ENCODE data around the gene DPYSL4. TPM values are rescaled to one million over a fixed set of nuclear protein-coding genes. Genes with fewer than 3 reads are reported as not detected.

DPYSL4 gene
- total and polyA plus RNA-seq, 3 experiments from 2014 or later = 3.2 to 3.3 TPM; not detected in 1

GRCh38 chr10:132206806-132207535 is 20.2 kb downstream of the DPYSL4 start:
- POLR2A ChIA-PET = no interaction called here
- no peaks in the 10 kb centered on the region for H3K4me1 Mint-ChIP-seq
- no peaks in the 10 kb centered on the region for H3K9me3 Mint-ChIP-seq
- H3K27me3 Mint-ChIP-seq = no peaks in the 10 kb centered on the region
- no peak overlapping the region for H3K4me3 ChIP-seq (ENCODE audit: low read length)
- no peak overlapping the region for H3K27ac Mint-ChIP-seq
- no peak overlapping the region for H3K4me3 Mint-ChIP-seq
- H3K36me3 Mint-ChIP-seq = peaks cover 0 to under 1% (median under 1%) of the 10 kb centered on the region in 3 donors
- no peaks in the 10 kb centered on the region for H3K9me3 ChIP-seq (ENCODE audit: low read length)
- H3K36me3 ChIP-seq (ENCODE audit: insufficient read depth, low read length) = no peaks in the 10 kb centered on the region
- DNase-seq = no peak
- H3K4me1 ChIP-seq (ENCODE audit: insufficient read depth, low read length) = no peaks in the 10 kb centered on the region
- H3K27ac ChIP-seq (ENCODE audit: low read depth, low read length) = no peak overlapping the region
- CTCF ChIA-PET = no interaction called here
- H3K27me3 ChIP-seq (ENCODE audit: insufficient read depth, low read length, poor library complexity, severe bottlenecking) = no peaks in the 10 kb centered on the region

- Histone ChIP-seq H3K27me3 (ENCODE audit: insufficient read depth, low read length, poor library complexity, severe bottlenecking) (no peaks in the 10 kb centered on the region), H3K27ac (ENCODE audit: low read depth, low read length) (no peak overlapping the region), H3K36me3 (ENCODE audit: insufficient read depth, low read length) (no peaks in the 10 kb centered on the region), H3K4me1 (ENCODE audit: insufficient read depth, low read length) (no peaks in the 10 kb centered on the region), H3K9me3 (ENCODE audit: low read length) (no peaks in the 10 kb centered on the region), H3K4me3 (ENCODE audit: low read length) (no peak overlapping the region)
- ChIA-PET POLR2A (no interaction called here), CTCF (no interaction called here)
- peaks cover 0 to 6% (median 3%) of the 10 kb centered on the region in 3 donors for H3K36me3 Mint-ChIP-seq
- no peak for DNase-seq
- no peak overlapping the region for H3K4me3 Mint-ChIP-seq
- no peaks in the 10 kb centered on the region for H3K27me3 Mint-ChIP-seq
- H3K27ac Mint-ChIP-seq = no peak overlapping the region
- peaks cover 0 to 5% (median 0%) of the 10 kb centered on the region in 5 donors for H3K9me3 Mint-ChIP-seq
- no peaks in the 10 kb centered on the region for H3K4me1 Mint-ChIP-seq
Observed at GRCh38 chr10:132207536-132208461, 21.1 kb downstream of the DPYSL4 start.

- Histone ChIP-seq H3K27ac (ENCODE audit: low read depth, low read length) (no peak overlapping the region), H3K36me3 (ENCODE audit: insufficient read depth, low read length) (no peaks in the 10 kb centered on the region), H3K4me3 (ENCODE audit: low read length) (no peak overlapping the region), H3K27me3 (ENCODE audit: insufficient read depth, low read length, poor library complexity, severe bottlenecking) (no peaks in the 10 kb centered on the region), H3K4me1 (ENCODE audit: insufficient read depth, low read length) (no peaks in the 10 kb centered on the region), H3K9me3 (ENCODE audit: low read length) (no peaks in the 10 kb centered on the region)
- peaks cover 0 to 8% (median 4%) of the 10 kb centered on the region in 5 donors for H3K9me3 Mint-ChIP-seq
- CTCF ChIA-PET = no interaction called here
- POLR2A ChIA-PET = no interaction called here
- no peak for DNase-seq
- H3K27ac Mint-ChIP-seq = peak overlapping the region in 2 of 8 donors; percentile 37 to 64
- H3K4me3 Mint-ChIP-seq = no peak overlapping the region
- no peaks in the 10 kb centered on the region for H3K27me3 Mint-ChIP-seq
- H3K36me3 Mint-ChIP-seq = peaks cover 2 to 13% (median 6%) of the 10 kb centered on the region in 3 donors
- H3K4me1 Mint-ChIP-seq = no peaks in the 10 kb centered on the region
Observed at GRCh38 chr10:132208462-132209050, 21.8 kb downstream of the DPYSL4 start.

- ChIA-PET CTCF (no interaction called here), POLR2A (no interaction called here)
- Histone ChIP-seq H3K4me3 (ENCODE audit: low read length) (no peak overlapping the region), H3K27me3 (ENCODE audit: insufficient read depth, low read length, poor library complexity, severe bottlenecking) (no peaks in the 10 kb centered on the region), H3K36me3 (ENCODE audit: insufficient read depth, low read length) (no peaks in the 10 kb centered on the region), H3K9me3 (ENCODE audit: low read length) (no peaks in the 10 kb centered on the region), H3K27ac (ENCODE audit: low read depth, low read length) (no peak overlapping the region), H3K4me1 (ENCODE audit: insufficient read depth, low read length) (no peaks in the 10 kb centered on the region)
- no peaks in the 10 kb centered on the region for H3K27me3 Mint-ChIP-seq
- no peaks in the 10 kb centered on the region for H3K4me1 Mint-ChIP-seq
- peaks cover 0 to 12% (median 7%) of the 10 kb centered on the region in 5 donors for H3K9me3 Mint-ChIP-seq
- no peak for DNase-seq
- peaks cover 6 to 19% (median 9%) of the 10 kb centered on the region in 3 donors for H3K36me3 Mint-ChIP-seq
- no peak overlapping the region for H3K4me3 Mint-ChIP-seq
- peak overlapping the region in 1 of 8 donors; percentile 37 for H3K27ac Mint-ChIP-seq
Observed at GRCh38 chr10:132209130-132209529, 22.4 kb downstream of the DPYSL4 start.

GRCh38 chr10:132209978-132210530 is 23.3 kb downstream of the DPYSL4 start:
- H3K4me1 ChIP-seq (ENCODE audit: insufficient read depth, low read length) = no peaks in the 10 kb centered on the region
- H3K36me3 ChIP-seq (ENCODE audit: insufficient read depth, low read length) = no peaks in the 10 kb centered on the region
- peaks cover 0 to 20% (median 16%) of the 10 kb centered on the region in 5 donors for H3K9me3 Mint-ChIP-seq
- H3K4me3 Mint-ChIP-seq = no peak overlapping the region
- no peak overlapping the region for H3K4me3 ChIP-seq (ENCODE audit: low read length)
- H3K9me3 ChIP-seq (ENCODE audit: low read length) = no peaks in the 10 kb centered on the region
- H3K27ac Mint-ChIP-seq = no peak overlapping the region
- no peaks in the 10 kb centered on the region for H3K27me3 ChIP-seq (ENCODE audit: insufficient read depth, low read length, poor library complexity, severe bottlenecking)
- H3K4me1 Mint-ChIP-seq = no peaks in the 10 kb centered on the region
- no peak overlapping the region for H3K27ac ChIP-seq (ENCODE audit: low read depth, low read length)
- ChIA-PET POLR2A (no interaction called here), CTCF (no interaction called here)
- DNase-seq = no peak
- H3K27me3 Mint-ChIP-seq = no peaks in the 10 kb centered on the region
- H3K36me3 Mint-ChIP-seq = peaks cover 10 to 28% (median 11%) of the 10 kb centered on the region in 3 donors

GRCh38 chr10:132210766-132211165 is 24.0 kb downstream of the DPYSL4 start:
- Histone ChIP-seq H3K4me3 (ENCODE audit: low read length) (no peak overlapping the region), H3K27ac (ENCODE audit: low read depth, low read length) (no peak overlapping the region), H3K9me3 (ENCODE audit: low read length) (no peaks in the 10 kb centered on the region), H3K27me3 (ENCODE audit: insufficient read depth, low read length, poor library complexity, severe bottlenecking) (no peaks in the 10 kb centered on the region), H3K4me1 (ENCODE audit: insufficient read depth, low read length) (no peaks in the 10 kb centered on the region), H3K36me3 (ENCODE audit: insufficient read depth, low read length) (no peaks in the 10 kb centered on the region)
- peaks cover 2 to 27% (median 21%) of the 10 kb centered on the region in 5 donors for H3K9me3 Mint-ChIP-seq
- H3K36me3 Mint-ChIP-seq = peaks cover 10 to 33% (median 15%) of the 10 kb centered on the region in 3 donors
- CTCF ChIA-PET = no interaction called here
- no peaks in the 10 kb centered on the region for H3K27me3 Mint-ChIP-seq
- POLR2A ChIA-PET = no interaction called here
- no peaks in the 10 kb centered on the region for H3K4me1 Mint-ChIP-seq
- H3K27ac Mint-ChIP-seq = no peak overlapping the region
- DNase-seq = no peak
- no peak overlapping the region for H3K4me3 Mint-ChIP-seq

GRCh38 chr10:132211246-132211645 is 24.5 kb downstream of the DPYSL4 start:
- H3K36me3 ChIP-seq (ENCODE audit: insufficient read depth, low read length) = no peaks in the 10 kb centered on the region
- H3K27me3 Mint-ChIP-seq = no peaks in the 10 kb centered on the region
- POLR2A ChIA-PET = no interaction called here
- H3K9me3 ChIP-seq (ENCODE audit: low read length) = no peaks in the 10 kb centered on the region
- no peak overlapping the region for H3K4me3 ChIP-seq (ENCODE audit: low read length)
- no peak for DNase-seq
- H3K4me1 ChIP-seq (ENCODE audit: insufficient read depth, low read length) = no peaks in the 10 kb centered on the region
- H3K27ac Mint-ChIP-seq = no peak overlapping the region
- H3K27ac ChIP-seq (ENCODE audit: low read depth, low read length) = no peak overlapping the region
- peaks cover 10 to 35% (median 15%) of the 10 kb centered on the region in 3 donors for H3K36me3 Mint-ChIP-seq
- H3K4me1 Mint-ChIP-seq = no peaks in the 10 kb centered on the region
- no peaks in the 10 kb centered on the region for H3K27me3 ChIP-seq (ENCODE audit: insufficient read depth, low read length, poor library complexity, severe bottlenecking)
- CTCF ChIA-PET = no interaction called here
- peaks cover 7 to 27% (median 22%) of the 10 kb centered on the region in 5 donors for H3K9me3 Mint-ChIP-seq
- no peak overlapping the region for H3K4me3 Mint-ChIP-seq
